Fibroblast of villous mesenchyme (primary cell): Measurements from ENCODE around the gene SLC5A5. TPM values are rescaled to one million over a fixed set of nuclear protein-coding genes. Genes with fewer than 3 reads are reported as not detected.
"Not testable (repeated sequence)": the region's sequence is repeated elsewhere in the genome, so short reads cannot be mapped to it uniquely, and the experiment has no call there.

Experiments used
- DNase-seq: peaks from one replicate; pipeline ENCODE4 v3.0.0-alpha.2; 2010; ENCODE audit warnings: low read depth
- H3K4me3 ChIP-seq: 2 replicates; pipeline ENCODE4 v1.5.1; 2011; ENCODE audit warnings: low read depth, mild to moderate bottlenecking, low read length
- total RNA-seq: library from RNA; depleted of rRNA; stranded (reverse); fragments of >200 nt; gene quantifications from 2 replicates; pipeline ENCODE4 v1.2.3, GENCODE V29; 2012
- TF ChIP-seq, protein P1 (sequence below): IDR thresholded peaks from 2 replicates; pipeline ENCODE4 v1.5.1; 2012; ENCODE audit warnings: low read depth, mild to moderate bottlenecking, low read length; ENCODE audit not compliant: insufficient read depth

SLC5A5 gene
- total RNA-seq, 1 donor, result not detected

DNA sequence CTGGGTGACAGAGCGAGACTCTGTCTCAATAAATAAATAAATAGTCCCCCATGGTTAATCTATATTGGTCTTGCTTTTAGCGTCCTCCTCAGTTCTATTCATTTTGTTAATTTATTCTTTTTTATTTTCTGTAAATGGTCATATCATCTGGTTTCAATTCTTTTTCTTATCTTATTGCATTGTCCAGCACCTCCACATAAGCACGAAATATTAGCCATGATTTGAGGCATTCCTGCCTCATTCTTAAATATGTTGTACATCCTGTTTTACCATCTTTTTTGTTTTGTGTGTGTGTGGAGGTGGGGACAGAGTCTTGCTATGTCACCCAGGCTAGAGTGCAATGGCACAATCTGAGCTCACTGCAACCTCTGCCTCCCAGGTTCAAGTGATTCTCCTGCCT lies 36.5 kb downstream of the SLC5A5 start:
- no peak for DNase-seq
- TF ChIP-seq, protein P1, sequence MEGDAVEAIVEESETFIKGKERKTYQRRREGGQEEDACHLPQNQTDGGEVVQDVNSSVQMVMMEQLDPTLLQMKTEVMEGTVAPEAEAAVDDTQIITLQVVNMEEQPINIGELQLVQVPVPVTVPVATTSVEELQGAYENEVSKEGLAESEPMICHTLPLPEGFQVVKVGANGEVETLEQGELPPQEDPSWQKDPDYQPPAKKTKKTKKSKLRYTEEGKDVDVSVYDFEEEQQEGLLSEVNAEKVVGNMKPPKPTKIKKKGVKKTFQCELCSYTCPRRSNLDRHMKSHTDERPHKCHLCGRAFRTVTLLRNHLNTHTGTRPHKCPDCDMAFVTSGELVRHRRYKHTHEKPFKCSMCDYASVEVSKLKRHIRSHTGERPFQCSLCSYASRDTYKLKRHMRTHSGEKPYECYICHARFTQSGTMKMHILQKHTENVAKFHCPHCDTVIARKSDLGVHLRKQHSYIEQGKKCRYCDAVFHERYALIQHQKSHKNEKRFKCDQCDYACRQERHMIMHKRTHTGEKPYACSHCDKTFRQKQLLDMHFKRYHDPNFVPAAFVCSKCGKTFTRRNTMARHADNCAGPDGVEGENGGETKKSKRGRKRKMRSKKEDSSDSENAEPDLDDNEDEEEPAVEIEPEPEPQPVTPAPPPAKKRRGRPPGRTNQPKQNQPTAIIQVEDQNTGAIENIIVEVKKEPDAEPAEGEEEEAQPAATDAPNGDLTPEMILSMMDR, result no peak

GRCh38 chr19:17909003-17909732 lies 37.4 kb downstream of the SLC5A5 start:
- no peak overlapping the region for H3K4me3 ChIP-seq
- no peak for DNase-seq
- TF ChIP-seq, protein P1, result no peak

More for the DNA sequence above, 36.5 kb downstream of the SLC5A5 start:
- H3K4me3 ChIP-seq, result no peak overlapping the region

GRCh38 chr19:17910791-17911360 lies 39.1 kb downstream of the SLC5A5 start:
- H3K4me3 ChIP-seq, result no peak overlapping the region
- TF ChIP-seq, protein P1, result no peak
- no peak for DNase-seq

DNA sequence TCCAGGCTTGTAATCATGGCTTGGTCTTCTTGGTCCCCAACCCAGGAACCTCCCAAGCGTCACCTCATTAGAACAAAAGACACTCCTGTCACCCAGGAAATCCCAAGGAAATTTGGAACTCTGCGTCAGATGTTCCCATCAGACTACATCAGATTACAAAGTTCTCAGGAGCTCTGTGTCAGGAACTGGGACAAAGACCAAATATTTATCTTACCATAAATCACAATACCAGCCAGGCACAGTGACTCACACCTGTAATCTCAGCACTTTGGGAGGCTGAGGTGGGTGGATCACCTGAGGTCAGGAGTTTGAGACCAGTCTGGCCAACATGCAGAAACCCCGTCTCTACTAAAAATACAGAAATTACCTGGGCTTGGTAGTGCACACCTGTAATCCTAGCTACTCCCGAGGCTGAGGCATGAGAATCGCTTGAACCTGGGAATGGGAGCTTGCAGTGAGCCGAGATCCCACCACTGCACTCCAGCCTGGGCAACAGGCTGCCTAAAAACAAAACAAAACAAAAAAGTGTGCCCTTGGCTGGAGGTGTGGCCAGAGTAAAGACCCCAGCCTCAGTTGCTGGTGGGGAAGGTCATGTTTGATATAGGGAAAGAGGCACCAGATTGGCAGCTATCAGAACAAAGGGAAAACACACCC lies 44.3 kb downstream of the SLC5A5 start:
- no peak for DNase-seq
- no peak overlapping the region for H3K4me3 ChIP-seq
- TF ChIP-seq, protein P1, result no peak

- not testable (repeated sequence) for H3K4me3 ChIP-seq, DNase-seq
Measured at GRCh38 chr19:17918151-17918550, 46.4 kb downstream of the SLC5A5 start.

- DNase-seq, H3K4me3 ChIP-seq: not testable (repeated sequence)
Measured at GRCh38 chr19:17919122-17919521, 47.4 kb downstream of the SLC5A5 start.

DNA sequence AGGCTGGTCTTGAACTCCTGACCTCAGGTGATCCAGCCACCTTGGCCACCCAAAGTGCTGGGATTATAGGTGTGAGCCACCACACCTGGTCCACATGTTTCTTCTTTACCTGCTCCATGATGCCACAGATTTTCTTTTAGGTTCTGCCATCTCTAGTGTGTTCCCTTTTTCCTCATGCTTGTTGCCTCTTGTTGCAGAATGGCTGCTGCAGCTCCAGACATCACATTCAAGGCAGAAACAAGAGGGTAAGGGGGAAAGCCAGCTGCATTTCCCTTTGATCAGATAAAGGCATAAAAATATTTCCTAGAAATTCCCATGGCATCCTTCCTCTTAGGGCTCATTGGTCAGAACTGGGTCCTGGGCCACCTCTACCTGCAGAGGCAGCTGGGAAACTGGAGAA lies 48.8 kb downstream of the SLC5A5 start:
- DNase-seq, result no peak
- TF ChIP-seq, protein P1, result no peak
- no peak overlapping the region for H3K4me3 ChIP-seq
